K562 (cell line): Measurements from ENCODE around the gene UTS2R. TPM values are rescaled to one million over a fixed set of nuclear protein-coding genes. Genes with fewer than 3 reads are reported as not detected.

ENCODE experiments used
- ASH1L ChIP-seq: fragments of 450-650 bp; IDR thresholded peaks from 2 replicates; pipeline ENCODE4 v1.6.1; 2018; ENCODE audit warnings: borderline replicate concordance, mild to moderate bottlenecking, low read depth; ENCODE audit not compliant: partially characterized antibody
- BACH1 ChIP-seq: fragments of 200-800 bp; sonication (Bioruptor generic); IDR thresholded peaks from 2 replicates; pipeline ENCODE4 v1.6.1; 2016; ENCODE audit warnings: missing genetic modification characterization, missing compliant biosample characterization
- CBX3 ChIP-seq, 2 experiments: IDR thresholded peaks; 1 replicate in 1 of 2; 2 replicates in 1 of 2; pipeline ENCODE4 v1.6.1; 2012; ENCODE audit warnings: inconsistent platforms in 2 of 2, low read length in 2 of 2, borderline replicate concordance in 1 of 2, control low read depth in 1 of 2
- EHMT2 ChIP-seq: fragments of 450-650 bp; IDR thresholded peaks from 2 replicates; pipeline ENCODE4 v1.6.1; 2018; ENCODE audit warnings: antibody characterized with exemption
- RB1 ChIP-seq: fragments of 450-650 bp; IDR thresholded peaks from 2 replicates; pipeline ENCODE4 v1.6.1; 2017; ENCODE audit warnings: low read depth, mild to moderate bottlenecking
- RBFOX2 ChIP-seq: fragments of 200-400 bp; formaldehyde crosslinking; IDR thresholded peaks from 2 replicates; pipeline ENCODE4 v1.6.1; 2017; ENCODE audit warnings: low read depth, mild to moderate bottlenecking, low read length, moderate library complexity
- RCOR1 ChIP-seq, 2 experiments: IDR thresholded peaks; 2 replicates each; pipeline ENCODE4 v1.6.1; 2012; ENCODE audit warnings: low read depth in 2 of 2, low read length in 2 of 2, borderline replicate concordance in 1 of 2, improper control_type of control experiment in 1 of 2
- SREBF2 ChIP-seq: sonication (generic); formaldehyde crosslinking; IDR thresholded peaks from 2 replicates; pipeline ENCODE4 v1.4.0; 2020; ENCODE audit warnings: mild to moderate bottlenecking, missing genetic modification reagents
- TEAD1 ChIP-seq, 2 experiments: fragments of 450-650 bp in 1 of 2; sonication (generic) in 1 of 2; formaldehyde crosslinking; IDR thresholded peaks; 2 replicates each; pipeline versions ENCODE4 v1.4.0 to v1.8.0; 2020 to 2022; ENCODE audit warnings: mild to moderate bottlenecking in 2 of 2, missing genetic modification reagents in 1 of 2
- TFAM ChIP-seq: fragments of 250-450 bp; sonication (Bioruptor Pico); conservative IDR thresholded peaks from 2 replicates; pipeline ENCODE4 v1.5.0; 2021; ENCODE audit warnings: mild to moderate bottlenecking, moderate library complexity
- ZBTB40 ChIP-seq, 2 experiments: fragments of 450-650 bp in 1 of 2; sonication (generic) in 1 of 2; formaldehyde crosslinking in 1 of 2; IDR thresholded peaks; 2 replicates each; pipeline versions ENCODE4 v1.7.1 to v1.9.0; 2016 to 2022; ENCODE audit warnings: inconsistent platforms in 1 of 2, mild to moderate bottlenecking in 1 of 2, missing genetic modification reagents in 1 of 2
- ZNF175 ChIP-seq: fragments of 200-800 bp; sonication (Bioruptor generic); IDR thresholded peaks from 2 replicates; pipeline ENCODE4 v1.6.1; 2016; ENCODE audit warnings: low read depth, mild to moderate bottlenecking, missing genetic modification characterization, missing compliant biosample characterization
- polyA plus RNA-seq, 8 experiments: library from polyadenylated mRNA; depleted of rRNA in 4 of 8; stranded (reverse) in 5 of 8; unstranded in 3 of 8; fragments of >200 nt; fragmentation: Nextera tagmentation in 2 of 8; fragmentation: Illumina TruSeq in 1 of 8; extraction: Ambion mirVana in 2 of 8; extraction: Trizol in 1 of 8; gene quantifications; 2 replicates each; pipeline versions ENCODE4 v1.2.1 to v1.2.3, GENCODE V29; 2011 to 2014; ENCODE audit warnings: inconsistent platforms in 1 of 8, missing spikeins in 1 of 8
- total RNA-seq, 7 experiments: library from RNA; depleted of rRNA in 6 of 7; stranded (reverse); fragments of >200 nt in 6 of 7; fragmentation: Illumina TruSeq in 2 of 7; extraction: Trizol in 2 of 7; gene quantifications; 2 replicates each; pipeline versions ENCODE4 v1.2.1 to v1.2.3, GENCODE V29; 2011 to 2021; ENCODE audit warnings: low replicate concordance in 1 of 7
- TF ChIP-seq, protein P1 (sequence below): fragments of 450-650 bp; conservative IDR thresholded peaks from 2 replicates; pipeline ENCODE4 v1.6.1; 2016; ENCODE audit warnings: missing genetic modification characterization, low read depth, mild to moderate bottlenecking, missing compliant biosample characterization, moderate library complexity

Gene UTS2R
- total and polyA plus RNA-seq, 9 of the 15 experiments (the other 6 are each of a cell fraction or from before 2014, with no cell fraction given), result 0.22 TPM; not detected in 8

- TF ChIP-seq, protein P1, sequence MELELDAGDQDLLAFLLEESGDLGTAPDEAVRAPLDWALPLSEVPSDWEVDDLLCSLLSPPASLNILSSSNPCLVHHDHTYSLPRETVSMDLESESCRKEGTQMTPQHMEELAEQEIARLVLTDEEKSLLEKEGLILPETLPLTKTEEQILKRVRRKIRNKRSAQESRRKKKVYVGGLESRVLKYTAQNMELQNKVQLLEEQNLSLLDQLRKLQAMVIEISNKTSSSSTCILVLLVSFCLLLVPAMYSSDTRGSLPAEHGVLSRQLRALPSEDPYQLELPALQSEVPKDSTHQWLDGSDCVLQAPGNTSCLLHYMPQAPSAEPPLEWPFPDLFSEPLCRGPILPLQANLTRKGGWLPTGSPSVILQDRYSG, result 0 out of 2 replicates have a peak, but pooled peaks have one; percentile 52
- TF ChIP-seq BACH1 (tag) (peak; percentile 85; the same call in 1 of the 2 replicates), EHMT2 (no peak), ZBTB40 (IDR thresholded peaks at IDR 0.05) (no peak), ZBTB40 (CRISPR knock-in tag; IDR thresholded peaks at IDR 0.05) (peak; percentile 59; the same call in 1 of the 2 replicates), RB1 (no peak), SREBF2 (CRISPR knock-in tag) (no peak), TEAD1 (CRISPR knock-in tag; IDR thresholded peaks at IDR 0.05) (peak in 1 of 2 experiments; percentile 84; a peak in 2 of 4 replicates), TFAM (CRISPR knock-in tag) (no peak), CBX3 (IDR thresholded peaks at IDR 0.05; ENCODE audit: borderline replicate concordance in 1 of 2, low read length in 2 of 2) (peak in 1 of 2 experiments; percentile 83; a peak in 1 of 3 replicates), RCOR1 (IDR thresholded peaks at IDR 0.05; ENCODE audit: borderline replicate concordance in 1 of 2, low read depth in 2 of 2, low read length in 2 of 2) (no peak), ZNF175 (no peak), RBFOX2 (peak; percentile 38; the same call in 1 of the 2 replicates), ASH1L (peak; percentile 41)
Observed at GRCh38 chr17:82358465-82359350, 12.9 kb upstream of the UTS2R start, which contains the start of gene TEX19 (continued).
